AG09319 (cell line): ENCODE data around the gene ASF1A.
"Not testable (repeated sequence)": the region's sequence is repeated elsewhere in the genome, so short reads cannot be mapped to it uniquely, and the experiment has no call there.

ENCODE experiments used
- DNase-seq: peaks from one replicate; pipeline ENCODE4 v3.0.0-alpha.2; 2010; ENCODE audit warnings: low read depth; ENCODE audit errors: extremely low read depth
- TF ChIP-seq, protein P1 (sequence below): IDR thresholded peaks from 2 replicates; pipeline ENCODE4 v1.5.1; 2011; ENCODE audit warnings: low read depth, mild to moderate bottlenecking, inconsistent platforms, low read length, moderate library complexity

Gene ASF1A

DNA sequence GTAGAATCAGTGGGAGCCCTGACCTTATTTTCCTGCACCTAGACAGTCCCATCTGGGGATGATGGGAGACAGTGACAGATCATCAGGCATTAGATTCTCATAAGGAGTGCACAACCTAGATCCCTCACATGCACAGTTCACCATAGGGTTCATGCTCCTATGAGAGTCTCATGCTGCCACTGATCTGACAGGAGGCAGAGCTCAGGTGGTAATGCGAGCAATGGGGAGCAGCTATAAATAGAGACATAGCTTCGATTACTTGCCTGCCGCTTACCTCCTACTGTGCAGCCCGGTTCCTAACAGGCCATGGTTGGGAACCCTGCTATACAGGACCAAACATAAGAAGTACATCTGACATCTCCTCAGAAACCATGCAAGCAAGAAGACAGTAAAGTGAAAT, 31.5 kb upstream of the ASF1A start:
- no peak for DNase-seq
- TF ChIP-seq, protein P1, sequence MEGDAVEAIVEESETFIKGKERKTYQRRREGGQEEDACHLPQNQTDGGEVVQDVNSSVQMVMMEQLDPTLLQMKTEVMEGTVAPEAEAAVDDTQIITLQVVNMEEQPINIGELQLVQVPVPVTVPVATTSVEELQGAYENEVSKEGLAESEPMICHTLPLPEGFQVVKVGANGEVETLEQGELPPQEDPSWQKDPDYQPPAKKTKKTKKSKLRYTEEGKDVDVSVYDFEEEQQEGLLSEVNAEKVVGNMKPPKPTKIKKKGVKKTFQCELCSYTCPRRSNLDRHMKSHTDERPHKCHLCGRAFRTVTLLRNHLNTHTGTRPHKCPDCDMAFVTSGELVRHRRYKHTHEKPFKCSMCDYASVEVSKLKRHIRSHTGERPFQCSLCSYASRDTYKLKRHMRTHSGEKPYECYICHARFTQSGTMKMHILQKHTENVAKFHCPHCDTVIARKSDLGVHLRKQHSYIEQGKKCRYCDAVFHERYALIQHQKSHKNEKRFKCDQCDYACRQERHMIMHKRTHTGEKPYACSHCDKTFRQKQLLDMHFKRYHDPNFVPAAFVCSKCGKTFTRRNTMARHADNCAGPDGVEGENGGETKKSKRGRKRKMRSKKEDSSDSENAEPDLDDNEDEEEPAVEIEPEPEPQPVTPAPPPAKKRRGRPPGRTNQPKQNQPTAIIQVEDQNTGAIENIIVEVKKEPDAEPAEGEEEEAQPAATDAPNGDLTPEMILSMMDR = no peak

DNA sequence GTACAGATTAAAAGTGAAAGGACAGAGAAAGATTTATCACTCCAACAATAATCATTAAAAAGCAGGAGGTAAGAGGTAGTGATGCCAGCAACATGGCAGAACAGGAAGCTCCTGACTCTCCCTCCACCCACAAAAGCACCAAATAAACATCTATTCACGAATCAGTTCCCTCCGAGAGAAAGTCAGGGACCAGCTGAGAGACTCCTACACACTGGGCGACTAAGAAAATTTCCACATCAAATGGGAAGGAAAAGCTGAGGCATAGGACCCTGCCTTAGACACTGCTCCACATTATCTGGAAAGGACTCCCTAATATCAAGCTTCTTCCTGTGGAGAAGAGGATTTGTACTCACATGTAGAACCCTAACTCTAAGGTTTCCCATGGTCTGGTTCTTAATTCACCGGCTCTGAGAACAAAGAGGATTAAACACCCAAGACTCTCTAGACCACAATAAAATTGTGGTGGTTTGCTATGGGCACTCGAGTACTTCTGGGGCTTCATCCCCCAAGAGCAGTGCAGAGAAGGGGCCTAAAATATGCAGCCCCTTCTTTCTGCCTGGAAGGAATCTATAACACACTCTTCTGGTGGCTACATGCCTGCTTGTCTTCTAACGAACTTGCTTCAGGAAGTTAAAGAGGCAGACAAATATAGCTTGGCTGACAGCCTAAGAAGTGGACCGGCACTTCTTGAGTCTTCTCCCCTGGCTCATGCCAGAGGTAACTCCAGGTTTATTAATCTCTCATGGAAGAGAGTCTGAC, 29.4 kb upstream of the ASF1A start:
- DNase-seq = no peak
- TF ChIP-seq, protein P1 = no peak

- TF ChIP-seq, protein P1 = no peak
These were observed 28.9 kb upstream of the ASF1A start for GRCh38 chr6:118865100-118865391.

GRCh38 chr6:118867181-118867580, 26.8 kb upstream of the ASF1A start:
- TF ChIP-seq, protein P1 = no peak
- no peak for DNase-seq

More at GRCh38 chr6:118865100-118865391, 28.9 kb upstream of the ASF1A start:
- no peak for DNase-seq

DNA sequence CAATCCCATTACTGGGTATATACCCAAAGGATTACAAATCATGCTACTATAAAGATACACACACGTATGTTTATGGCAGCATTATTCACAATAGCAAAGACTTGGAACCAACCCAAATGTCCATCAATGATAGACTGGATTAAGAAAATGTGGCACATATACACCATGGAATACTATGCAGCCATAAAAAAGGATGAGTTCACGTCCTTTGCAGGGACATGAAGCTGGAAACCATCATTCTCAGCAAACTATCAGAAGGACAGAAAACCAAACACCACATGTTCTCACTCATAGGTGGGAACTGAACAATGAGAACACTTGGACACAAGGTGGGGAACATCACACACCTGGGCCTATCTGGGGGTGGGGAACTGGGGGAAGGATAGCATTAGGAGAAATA, 25.1 kb upstream of the ASF1A start:
- DNase-seq = not testable (repeated sequence)

DNA sequence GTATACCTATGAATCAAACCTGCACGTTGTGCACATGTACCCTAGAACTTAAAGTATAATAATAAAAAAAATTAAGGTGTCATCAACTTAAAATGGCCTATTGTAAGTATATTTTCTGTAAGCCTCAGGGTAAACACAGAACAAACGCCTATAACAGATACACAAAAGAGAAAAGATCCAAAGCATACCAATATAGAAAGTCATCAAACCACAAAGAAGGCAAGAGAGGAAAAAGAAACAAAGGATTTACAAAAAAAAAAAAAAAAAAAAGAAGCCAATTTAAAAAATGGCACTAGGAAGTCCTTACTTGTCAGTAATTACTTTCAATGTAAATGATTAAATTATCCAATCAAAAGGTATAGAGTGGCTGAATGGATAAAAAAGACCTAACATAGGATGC, 24.6 kb upstream of the ASF1A start:
- DNase-seq = no peak
- TF ChIP-seq, protein P1 = no peak

DNA sequence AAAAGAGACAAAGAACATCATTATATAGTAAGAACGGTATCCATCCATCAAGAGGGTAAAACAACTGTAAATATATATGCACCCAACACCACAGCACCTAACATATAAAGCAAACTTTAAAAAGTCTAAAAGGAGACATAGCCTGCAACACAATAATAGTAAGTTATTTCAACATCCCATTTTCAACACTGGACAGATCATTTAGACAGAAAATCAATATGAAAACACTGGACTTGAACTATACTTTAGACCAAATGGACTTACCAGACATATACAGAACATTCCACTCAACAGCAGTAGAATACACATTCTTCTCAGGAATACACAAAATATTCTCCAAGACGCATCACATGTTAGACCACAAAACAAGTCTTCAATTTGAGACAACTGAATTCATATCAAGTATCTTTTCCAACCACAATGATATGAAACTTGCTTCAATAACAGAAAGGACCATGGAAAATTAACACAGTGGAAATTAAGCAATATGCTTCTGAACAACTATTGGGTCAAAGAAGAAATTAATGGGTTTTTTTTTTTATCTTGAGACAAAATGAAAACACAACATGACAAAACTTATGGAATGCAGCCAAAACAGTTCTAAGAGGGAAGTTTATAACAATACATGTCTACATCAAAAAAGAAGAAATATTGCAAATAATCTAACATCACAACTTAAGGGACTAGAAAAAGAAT, 23.9 kb upstream of the ASF1A start:
- DNase-seq = no peak

More for the DNA sequence above, 23.9 kb upstream of the ASF1A start:
- TF ChIP-seq, protein P1 = no peak
